Central memory CD8-positive, alpha-beta T cell (primary cell): ENCODE measurements around the gene FAM110D.

Experiments used
- ATAC-seq: fragments of 150-1000 bp; cut with Tn5 transposase; replicated peaks from 2 replicates; pipeline ENCODE4 v1.10.0; 2022; ENCODE audit warnings: mild to moderate bottlenecking, moderate FRiP score, moderate number of reproducible peaks; ENCODE audit not compliant: poor library complexity, severe bottlenecking; ENCODE audit errors: extremely low read depth
- DNase-seq, 2 donors: peaks; one replicate each; pipeline ENCODE4 v3.0.0; 2021; ENCODE audit warnings: low spot score in 2 of 2
- H3K27ac Mint-ChIP-seq: one replicate; pipeline ENCODE4 v1.8.0; 2022; ENCODE audit warnings: low read depth, mild to moderate bottlenecking, moderate library complexity, mixed read lengths
- H3K27me3 Mint-ChIP-seq: one replicate; pipeline ENCODE4 v1.8.0; 2022; ENCODE audit warnings: mixed read lengths
- H3K36me3 Mint-ChIP-seq: one replicate; pipeline ENCODE4 v1.8.0; 2022; ENCODE audit warnings: mild to moderate bottlenecking, moderate library complexity, mixed read lengths; ENCODE audit not compliant: insufficient read depth
- H3K4me1 Mint-ChIP-seq: one replicate; pipeline ENCODE4 v1.8.0; 2022; ENCODE audit warnings: mixed read lengths
- H3K4me3 Mint-ChIP-seq: one replicate; pipeline ENCODE4 v1.8.0; 2022; ENCODE audit warnings: mild to moderate bottlenecking, moderate library complexity, mixed read lengths
- H3K9me3 Mint-ChIP-seq: one replicate; pipeline ENCODE4 v1.8.0; 2022; ENCODE audit warnings: mixed read lengths

FAM110D gene

DNA sequence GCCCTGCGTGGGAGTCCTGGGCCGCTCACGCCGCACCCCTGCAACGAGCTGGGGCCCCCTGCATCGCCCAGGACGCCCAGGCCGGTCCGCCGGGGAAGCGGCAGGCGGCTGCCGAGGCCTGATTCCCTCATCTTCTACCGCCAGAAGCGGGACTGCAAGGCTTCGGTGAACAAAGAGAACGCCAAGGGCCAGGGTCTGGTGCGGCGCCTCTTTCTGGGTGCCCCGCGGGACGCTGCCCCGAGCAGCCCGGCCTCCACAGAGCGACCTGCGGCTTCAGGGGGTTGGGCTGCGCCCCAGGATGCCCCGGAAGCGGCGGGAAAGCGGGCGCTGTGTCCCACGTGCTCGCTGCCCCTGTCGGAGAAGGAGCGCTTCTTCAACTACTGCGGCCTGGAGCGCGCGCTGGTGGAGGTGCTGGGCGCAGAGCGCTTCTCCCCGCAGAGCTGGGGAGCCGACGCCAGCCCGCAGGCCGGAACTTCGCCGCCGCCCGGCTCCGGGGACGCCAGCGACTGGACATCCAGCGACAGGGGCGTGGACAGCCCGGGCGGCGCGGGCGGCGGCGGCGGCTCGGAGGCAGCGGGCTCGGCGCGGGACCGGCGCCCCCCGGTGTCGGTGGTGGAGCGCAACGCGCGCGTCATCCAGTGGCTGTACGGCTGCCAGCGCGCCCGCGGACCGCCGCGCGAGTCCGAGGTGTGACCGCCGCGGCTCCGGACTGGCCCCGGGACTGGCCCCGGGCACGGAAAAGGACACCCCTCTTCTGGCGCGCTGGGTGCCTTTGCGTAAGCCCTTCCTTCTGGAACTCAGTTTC, 2.7 kb downstream of the FAM110D start:
- Mint-ChIP-seq H3K4me3 (peak overlapping the region; percentile 4), H3K27ac (no peak overlapping the region), H3K4me1 (peaks cover 7% of the 10 kb centered on the region), H3K27me3 (peaks cover 45% of the 10 kb centered on the region), H3K36me3 (peaks cover 1% of the 10 kb centered on the region), H3K9me3 (no peaks in the 10 kb centered on the region)
- ATAC-seq (peak; percentile 27), DNase-seq (no peak)

DNA sequence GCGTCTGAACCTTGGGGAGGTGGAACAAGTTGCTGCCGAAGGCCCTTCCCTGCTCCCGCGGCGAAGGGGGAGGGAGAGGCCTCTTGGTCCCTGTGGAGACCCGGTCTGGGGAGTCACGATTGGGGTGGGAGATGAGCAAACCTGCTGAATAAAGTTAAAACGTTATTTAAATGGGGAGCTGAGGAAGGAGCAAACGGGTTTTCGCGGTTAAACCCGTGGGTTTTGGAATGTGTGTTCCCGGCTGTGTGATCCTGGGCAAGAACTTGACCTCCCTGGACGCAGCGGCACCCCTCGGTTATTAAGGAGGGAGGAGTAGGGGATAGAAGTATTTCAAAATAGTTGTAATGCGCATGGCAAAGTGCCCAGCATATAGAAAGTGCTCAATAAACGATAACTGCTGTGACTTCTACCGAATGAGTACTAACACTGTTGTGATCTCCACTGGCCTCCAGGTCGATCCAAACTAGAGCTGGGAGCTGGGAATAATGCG, 3.4 kb downstream of the FAM110D start:
- Mint-ChIP-seq H3K27me3 (peaks cover 45% of the 10 kb centered on the region), H3K9me3 (no peaks in the 10 kb centered on the region), H3K27ac (no peak overlapping the region), H3K36me3 (peaks cover 1% of the 10 kb centered on the region), H3K4me1 (peaks cover 13% of the 10 kb centered on the region), H3K4me3 (no peak overlapping the region)
- no peak for ATAC-seq
- no peak for DNase-seq

DNA sequence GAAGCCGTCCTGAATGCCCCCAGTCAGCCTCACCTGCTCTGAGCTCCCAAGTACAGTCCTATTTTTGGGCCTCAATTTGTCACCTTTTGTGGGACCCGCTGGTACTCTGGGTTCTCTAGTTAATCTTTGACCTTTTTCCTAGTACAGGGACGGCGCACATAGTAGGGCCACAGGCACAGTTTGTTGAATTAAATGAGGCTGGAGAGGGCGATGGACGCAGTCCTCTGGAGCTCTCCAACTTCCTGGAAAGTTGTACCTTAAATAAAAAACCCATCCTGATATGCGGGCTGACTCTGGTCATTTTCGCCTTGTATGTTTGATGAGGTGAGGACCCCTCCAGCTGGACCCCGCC, 4.8 kb downstream of the FAM110D start:
- peak overlapping the region; percentile 11 for H3K4me3 Mint-ChIP-seq

DNA sequence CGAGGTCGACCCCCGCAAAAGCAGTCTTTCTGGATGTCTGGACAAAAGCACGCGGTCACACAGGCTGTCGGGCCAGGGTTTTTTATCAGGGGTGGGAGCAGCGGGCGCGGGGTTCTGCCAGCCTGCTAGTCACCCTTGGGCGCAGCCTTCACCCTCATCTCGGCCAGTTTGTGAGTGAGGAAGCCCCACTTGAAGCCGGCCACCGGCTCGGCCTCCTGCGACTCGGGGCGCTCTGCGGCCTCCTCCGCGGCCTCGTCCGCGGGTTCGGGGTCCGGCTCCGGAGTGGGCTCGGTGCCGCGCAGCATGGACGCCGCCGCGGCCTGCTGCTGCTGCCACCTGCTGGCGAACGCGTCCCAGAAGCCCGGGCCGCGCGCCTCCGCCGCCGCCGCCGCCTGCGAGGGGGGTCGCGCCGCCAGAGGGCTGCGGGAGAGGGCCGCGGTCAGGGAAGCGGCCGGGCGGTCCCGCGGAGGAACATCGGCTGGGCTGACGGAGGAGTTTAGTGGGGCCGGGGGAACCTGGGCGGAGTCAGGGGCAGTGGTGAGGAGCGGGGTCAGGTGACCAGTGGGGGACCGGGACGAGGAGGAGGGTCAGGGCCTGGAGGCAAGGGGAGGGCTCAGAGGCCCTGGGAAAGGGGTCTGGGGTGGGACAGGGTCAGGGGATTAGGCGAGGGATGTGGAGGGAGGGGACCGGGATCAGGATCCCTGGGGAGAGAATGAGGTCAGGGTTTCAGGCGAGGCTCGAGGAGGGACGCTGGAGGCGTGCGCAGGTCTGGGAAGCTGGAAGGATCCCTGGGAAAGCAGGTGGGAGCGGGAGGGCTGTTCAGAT, 5.4 kb downstream of the FAM110D start:
- H3K4me3 Mint-ChIP-seq = peak overlapping the region; percentile 59
- no peaks in the 10 kb centered on the region for H3K9me3 Mint-ChIP-seq
- peaks cover 27% of the 10 kb centered on the region for H3K27me3 Mint-ChIP-seq
- peaks cover 13% of the 10 kb centered on the region for H3K4me1 Mint-ChIP-seq
- H3K36me3 Mint-ChIP-seq = peaks cover 1% of the 10 kb centered on the region
- H3K27ac Mint-ChIP-seq = no peak overlapping the region
- DNase-seq = peak in 1 of 2 donors; percentile 47
- ATAC-seq = peak; percentile 61

More for the DNA sequence above, 4.8 kb downstream of the FAM110D start:
- no peak overlapping the region for H3K27ac Mint-ChIP-seq
- DNase-seq = no peak
- H3K4me1 Mint-ChIP-seq = peaks cover 13% of the 10 kb centered on the region
- peaks cover 33% of the 10 kb centered on the region for H3K27me3 Mint-ChIP-seq
- peaks cover 1% of the 10 kb centered on the region for H3K36me3 Mint-ChIP-seq
- no peak for ATAC-seq
- H3K9me3 Mint-ChIP-seq = no peaks in the 10 kb centered on the region

DNA sequence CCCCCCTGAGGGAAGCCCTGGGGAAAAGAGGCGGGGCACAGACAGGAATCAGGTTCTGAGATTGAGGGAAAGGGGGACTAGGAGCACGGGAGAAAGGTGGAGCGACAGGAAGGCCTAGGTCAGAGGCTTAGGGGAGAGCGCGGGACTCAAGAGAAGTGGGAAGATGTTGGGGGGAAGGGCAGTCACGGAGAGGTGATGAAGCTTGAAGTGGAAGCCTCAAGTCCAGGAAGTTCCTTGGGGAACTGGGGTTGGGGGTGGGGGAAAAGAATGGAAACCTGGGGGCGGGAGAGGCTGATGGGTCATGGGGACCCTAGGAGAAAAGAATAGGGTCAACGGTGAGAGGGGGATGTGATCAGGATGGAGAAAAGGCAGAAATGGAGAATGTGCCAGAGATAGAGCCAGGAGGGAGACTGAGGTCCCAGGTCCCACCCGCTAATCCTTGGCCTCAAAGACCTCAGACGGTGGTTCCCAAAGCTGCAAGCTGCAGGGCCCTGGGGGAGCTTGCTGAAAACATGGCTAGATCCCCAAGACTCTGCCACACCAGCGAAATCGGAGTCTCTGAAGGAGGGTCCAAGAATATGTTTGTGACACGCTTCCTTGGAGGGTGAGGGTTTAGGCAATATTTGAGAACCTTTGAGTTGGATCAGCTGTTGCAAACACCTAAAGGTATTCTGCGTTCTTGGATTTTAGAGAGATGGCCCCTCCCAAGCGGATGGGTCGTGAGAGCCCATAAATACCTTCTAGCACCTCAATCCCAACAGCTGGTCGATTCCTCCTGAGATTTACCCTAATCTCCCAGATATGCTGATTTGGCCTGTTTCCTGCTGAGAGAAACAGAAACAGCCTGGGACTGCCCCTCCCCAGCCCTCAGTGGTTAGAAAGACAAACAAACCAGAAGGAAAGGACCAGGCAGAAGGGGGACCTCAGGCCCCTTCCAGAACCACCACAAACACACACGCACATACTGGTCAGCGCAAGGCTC, 6.3 kb downstream of the FAM110D start:
- Mint-ChIP-seq H3K36me3 (peaks cover 4% of the 10 kb centered on the region), H3K4me1 (peaks cover 19% of the 10 kb centered on the region), H3K27ac (no peak overlapping the region), H3K9me3 (no peaks in the 10 kb centered on the region), H3K4me3 (peak overlapping the region; percentile 59), H3K27me3 (peaks cover 18% of the 10 kb centered on the region)
- ATAC-seq (no peak), DNase-seq (no peak)

DNA sequence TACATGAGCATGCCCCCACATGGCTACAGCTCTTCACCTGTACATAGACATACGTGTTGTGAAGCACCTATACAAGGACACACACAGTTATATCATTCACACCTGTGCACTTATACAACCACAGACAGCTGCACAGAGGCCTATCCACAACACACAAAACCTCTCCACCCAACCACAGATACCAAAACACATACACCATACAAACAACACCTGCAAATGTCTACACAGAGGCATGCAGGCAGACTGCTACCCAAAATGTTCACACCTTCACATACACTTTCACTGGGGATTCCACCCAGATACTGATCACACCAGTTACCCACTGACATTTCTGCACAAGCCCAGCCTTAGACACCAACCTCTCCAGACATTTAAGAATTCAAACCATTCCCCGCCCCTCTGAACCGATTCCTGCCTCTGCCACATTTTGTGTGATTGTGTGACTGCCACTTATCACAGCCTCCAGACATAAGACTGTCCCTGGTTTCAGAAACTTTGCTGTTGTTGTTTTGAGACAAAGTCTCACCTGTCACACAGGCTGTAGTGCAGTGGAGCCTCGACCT, 7.9 kb downstream of the FAM110D start:
- peaks cover 31% of the 10 kb centered on the region for H3K4me1 Mint-ChIP-seq
- H3K27me3 Mint-ChIP-seq = peaks cover 16% of the 10 kb centered on the region
- no peak for DNase-seq
- ATAC-seq = peak; percentile 23
- H3K4me3 Mint-ChIP-seq = no peak overlapping the region
- peaks cover 8% of the 10 kb centered on the region for H3K36me3 Mint-ChIP-seq
- no peak overlapping the region for H3K27ac Mint-ChIP-seq
- no peaks in the 10 kb centered on the region for H3K9me3 Mint-ChIP-seq

DNA sequence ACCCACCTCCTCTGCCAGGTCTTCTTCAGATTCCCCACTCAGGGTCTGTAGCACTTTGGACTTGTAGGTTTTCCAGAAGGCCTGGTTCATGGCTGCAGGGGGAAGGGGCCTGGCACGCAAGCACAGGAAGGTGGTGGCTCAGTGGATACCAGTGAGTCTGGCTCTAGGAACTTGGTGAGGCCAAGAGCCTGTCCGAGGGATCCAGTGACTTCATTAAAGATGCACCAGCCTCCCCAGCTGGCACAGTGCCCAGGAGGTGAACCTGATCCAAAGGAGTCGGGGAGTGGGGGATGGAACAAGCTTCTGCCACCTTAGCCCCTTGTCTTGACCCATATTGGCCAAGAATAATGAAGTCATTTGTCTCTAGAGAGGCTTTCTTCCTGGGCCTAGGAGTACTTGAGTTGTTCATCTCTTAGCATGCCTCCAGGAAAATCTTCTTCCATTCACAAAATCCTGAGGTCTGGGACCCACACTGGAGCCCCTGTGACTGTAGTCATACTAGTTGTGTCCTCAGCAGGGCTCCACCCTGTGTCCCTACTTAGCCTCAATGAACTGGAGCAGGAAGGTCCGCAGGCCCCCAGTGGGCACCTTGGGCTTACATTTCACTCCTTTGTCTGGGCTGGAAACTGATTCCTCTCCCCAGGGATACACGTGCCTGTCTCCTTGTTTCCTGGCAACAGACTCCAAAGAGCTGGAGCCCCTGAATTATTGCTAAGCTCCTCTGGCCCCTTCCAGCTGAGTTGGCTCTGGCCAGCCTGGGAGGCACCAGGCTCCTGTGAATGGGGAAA, 9.7 kb downstream of the FAM110D start, which contains the start of gene C1orf232:
TSS of gene C1orf232 (minus strand) at position 554 of the 788 bp plus-strand sequence. CDS start at position 90, 464 bp downstream.
- ATAC-seq (no peak), DNase-seq (no peak)
- H3K4me1 Mint-ChIP-seq = peaks cover 26% of the 10 kb centered on the region
- H3K4me3 Mint-ChIP-seq = peak within 1 kb of the TSS; percentile 87
- no peaks in the 10 kb centered on the region for H3K9me3 Mint-ChIP-seq
- H3K36me3 Mint-ChIP-seq = peaks cover 7% of the 10 kb centered on the region
- H3K27ac Mint-ChIP-seq = peak within 1 kb of the TSS; percentile 38
- H3K27me3 Mint-ChIP-seq = peaks cover 9% of the 10 kb centered on the region

DNA sequence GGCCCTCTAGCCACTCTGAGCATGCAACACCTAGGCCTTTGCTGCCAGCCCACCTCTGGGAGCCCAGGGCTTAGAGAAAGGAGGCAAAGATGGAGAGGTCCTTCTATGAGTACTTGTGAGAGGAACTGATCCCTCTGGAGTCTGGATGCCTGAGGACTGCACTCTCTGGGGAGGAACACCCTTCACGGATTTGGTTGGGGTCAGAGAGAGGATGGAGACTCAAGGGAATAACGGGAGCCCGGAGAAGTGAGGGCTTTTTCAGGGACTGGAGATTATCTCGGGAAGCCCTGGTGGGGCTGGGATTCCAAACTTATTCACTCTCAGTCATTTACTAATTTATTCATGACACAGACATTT, 10.3 kb downstream of the FAM110D start:
- ATAC-seq (no peak), DNase-seq (no peak)
- peak overlapping the region; percentile 87 for H3K4me3 Mint-ChIP-seq
- peaks cover 7% of the 10 kb centered on the region for H3K36me3 Mint-ChIP-seq
- peak overlapping the region; percentile 38 for H3K27ac Mint-ChIP-seq
- no peaks in the 10 kb centered on the region for H3K9me3 Mint-ChIP-seq
- H3K4me1 Mint-ChIP-seq = peaks cover 26% of the 10 kb centered on the region
- peaks cover 9% of the 10 kb centered on the region for H3K27me3 Mint-ChIP-seq

DNA sequence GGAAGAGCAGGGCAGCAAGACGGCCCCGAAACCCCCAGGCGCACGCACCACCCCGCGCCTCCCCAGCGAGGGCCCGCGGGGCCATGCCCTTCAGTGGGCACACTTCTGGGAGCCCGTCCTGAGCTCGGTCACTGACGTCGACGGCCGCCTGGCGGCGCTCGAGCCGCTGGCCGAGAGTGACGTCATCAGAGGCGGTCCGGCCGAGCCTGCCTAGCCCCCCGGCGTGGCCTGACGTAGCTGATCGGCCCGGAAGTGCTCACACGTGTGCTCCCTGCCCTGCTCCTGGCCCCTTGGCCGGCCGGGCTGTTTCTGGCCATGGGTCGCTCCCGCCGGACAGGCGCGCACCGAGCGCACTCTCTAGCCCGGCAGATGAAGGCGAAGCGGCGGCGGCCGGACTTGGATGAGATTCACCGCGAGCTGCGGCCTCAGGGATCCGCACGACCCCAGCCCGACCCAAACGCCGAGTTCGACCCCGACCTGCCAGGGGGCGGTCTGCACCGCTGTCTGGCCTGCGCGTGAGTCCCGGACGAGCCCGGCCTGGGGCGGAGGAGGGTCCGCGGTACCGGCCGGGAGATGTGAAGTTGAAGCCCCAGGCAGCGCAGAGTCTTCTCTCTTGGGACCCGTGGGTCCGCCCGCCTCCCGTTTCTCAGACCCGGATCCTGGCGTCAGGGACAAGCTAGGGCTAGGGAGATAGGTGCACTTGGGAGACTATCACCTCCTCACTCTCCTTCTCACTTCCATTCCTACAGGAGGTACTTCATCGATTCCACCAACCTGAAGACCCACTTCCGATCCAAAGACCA, 11.0 kb downstream of the FAM110D start, which contains the start of gene ZNF593:
TSS of gene ZNF593 (plus strand) at position 240 of the 803 bp plus-strand sequence. CDS start at position 316, 76 bp downstream.
- Mint-ChIP-seq H3K4me1 (peaks cover 26% of the 10 kb centered on the region), H3K27me3 (peaks cover 5% of the 10 kb centered on the region), H3K36me3 (peaks cover 7% of the 10 kb centered on the region), H3K9me3 (no peaks in the 10 kb centered on the region), H3K27ac (peak within 1 kb of the TSS; percentile 38), H3K4me3 (peak within 1 kb of the TSS; percentile 87)
- peak; percentile 84 for ATAC-seq
- peak; percentile 73 to 78 for DNase-seq

DNA sequence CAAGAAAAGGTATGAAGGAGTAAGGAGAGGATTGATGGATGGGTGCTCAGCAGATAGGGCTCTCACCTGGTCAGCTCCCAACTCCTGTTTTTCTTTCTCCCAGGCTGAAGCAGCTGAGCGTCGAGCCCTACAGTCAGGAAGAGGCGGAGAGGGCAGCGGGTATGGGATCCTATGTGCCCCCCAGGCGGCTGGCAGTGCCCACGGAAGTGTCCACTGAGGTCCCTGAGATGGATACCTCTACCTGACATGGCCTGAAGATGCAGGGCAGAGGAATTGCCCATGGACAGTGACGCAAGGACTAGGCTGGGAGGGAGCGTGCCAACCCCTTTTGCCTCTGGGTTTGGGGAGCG, 11.6 kb downstream of the FAM110D start:
- peaks cover 26% of the 10 kb centered on the region for H3K4me1 Mint-ChIP-seq
- peak overlapping the region; percentile 38 for H3K27ac Mint-ChIP-seq
- H3K27me3 Mint-ChIP-seq = no peaks in the 10 kb centered on the region
- H3K9me3 Mint-ChIP-seq = no peaks in the 10 kb centered on the region
- peak overlapping the region; percentile 87 for H3K4me3 Mint-ChIP-seq
- ATAC-seq (no peak), DNase-seq (no peak)
- H3K36me3 Mint-ChIP-seq = peaks cover 7% of the 10 kb centered on the region
